Vagina (tissue), 2 donors: ENCODE data around the gene GFOD1.

Experiments used
- CTCF ChIP-seq, 3 experiments: fragments of 450-650 bp in 2 of 3; fragments of 200-600 bp in 1 of 3; sonication (generic) in 1 of 3; IDR thresholded peaks; one replicate each; pipeline ENCODE4 v1.5.1; 2017 to 2019; ENCODE audit warnings: antibody characterized with exemption in 3 of 3, mild to moderate bottlenecking in 2 of 3, moderate library complexity in 2 of 3
- POLR2AphosphoS5 ChIP-seq, 2 donors: sonication (generic); formaldehyde crosslinking; IDR thresholded peaks; one replicate each; pipeline ENCODE4 v1.9.0; 2017; ENCODE audit warnings: antibody characterized with exemption in 2 of 2, mild to moderate bottlenecking in 2 of 2, low read depth in 1 of 2; ENCODE audit not compliant: insufficient read depth in 1 of 2

GRCh38 chr6:13404228-13404891 lies 83.0 kb downstream of the GFOD1 start:
- no peak for TF ChIP-seq CTCF (IDR thresholded peaks at IDR 0.05)
- TF ChIP-seq POLR2AphosphoS5 (IDR thresholded peaks at IDR 0.05; ENCODE audit: insufficient read depth in 1 of 2, low read depth in 1 of 2) = no peak
